ENCODE results near the gene KEL. TPM values are rescaled to one million over a fixed set of nuclear protein-coding genes. Genes with fewer than 3 reads are reported as not detected.
"Not testable (repeated sequence)": the region's sequence is repeated elsewhere in the genome, so short reads cannot be mapped to it uniquely, and the experiment has no call there.

The KEL gene
- total and polyA plus RNA-seq, 7 experiments from 2014 or later = 0.11 to 1.5 (median 0.22) TPM; not detected in 2

DNA sequence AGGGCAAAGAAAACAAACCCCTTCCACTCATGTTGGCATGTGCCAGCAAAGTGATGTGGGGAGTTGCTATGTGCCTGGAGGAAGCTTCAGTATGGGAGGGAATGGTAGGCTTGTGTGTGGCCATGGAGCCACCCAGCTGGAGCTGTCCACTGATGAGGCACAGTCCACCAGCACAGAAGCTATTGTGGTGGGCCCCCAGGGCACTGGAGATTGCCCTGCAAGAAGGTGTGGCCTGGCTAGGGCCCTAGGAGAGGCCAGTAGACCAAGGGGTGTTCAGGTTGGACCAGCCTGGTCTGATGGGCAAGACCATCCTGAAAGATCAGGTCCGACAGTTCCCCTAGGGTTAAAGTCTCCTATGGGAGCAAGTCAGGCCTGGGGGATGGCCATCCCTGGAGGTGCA, 22.1 kb upstream of the KEL start:
- CTCF ChIA-PET = no interaction called here
- ATAC-seq = no peak
- intact Hi-C loops (cut with micrococcal nuclease) = no loop called here

DNA sequence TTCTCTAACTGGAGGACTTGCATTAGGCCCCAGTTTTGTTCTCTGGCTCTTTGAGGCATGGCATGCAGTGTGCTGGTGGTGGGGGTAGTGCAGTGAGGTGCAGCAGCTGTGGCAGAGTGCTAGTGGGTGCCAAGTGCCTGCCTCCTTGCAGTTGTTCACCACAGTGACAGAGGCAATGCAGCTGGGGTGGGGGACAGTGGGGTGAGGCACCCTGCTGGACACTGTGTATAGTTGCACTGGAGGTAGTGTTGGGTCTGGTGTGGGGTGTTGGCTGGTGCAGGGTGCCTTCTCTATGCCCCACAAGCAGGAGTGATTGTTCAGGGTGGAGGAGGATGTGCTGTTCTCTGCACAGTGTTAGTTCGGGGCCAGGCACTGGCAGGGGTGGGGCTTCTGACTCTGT, 21.7 kb upstream of the KEL start:
- Histone ChIP-seq H3K36me3 (ENCODE audit: control insufficient read depth in 2 of 3, insufficient read depth in 3 of 3, low read length in 3 of 3) (no peaks in the 10 kb centered on the region), H3K27ac (ENCODE audit: low read depth, low read length) (no peak overlapping the region), H3K9me3 (ENCODE audit: control insufficient read depth in 2 of 3, low read length in 3 of 3) (no peaks in the 10 kb centered on the region), H3K27me3 (ENCODE audit: control insufficient read depth in 2 of 2, insufficient read depth in 2 of 2, low read length in 2 of 2) (no peaks in the 10 kb centered on the region), H3K4me1 (ENCODE audit: control insufficient read depth in 2 of 2, insufficient read depth in 2 of 2, low read length in 2 of 2) (no peaks in the 10 kb centered on the region), H3K4me3 (ENCODE audit: low read length) (no peak overlapping the region)
- H3K36me3 Mint-ChIP-seq = no peaks in the 10 kb centered on the region
- POLR2A ChIA-PET = interaction anchor here (1.1 kb wide), 1 partner anchor 279 kb away, joined by 4 read pairs; the partner anchor contains the start of gene GSTK1
- no peaks in the 10 kb centered on the region for H3K4me1 Mint-ChIP-seq
- ATAC-seq (no peak), DNase-seq (no peak)
- peaks cover 0 to 19% (median 3%) of the 10 kb centered on the region in 11 donors for H3K9me3 Mint-ChIP-seq
- intact Hi-C loops (cut with micrococcal nuclease) = no loop called here
- H3K27me3 Mint-ChIP-seq = peaks cover 4 to 28% (median 12%) of the 10 kb centered on the region in 5 donors
- H3K27ac Mint-ChIP-seq = no peak overlapping the region
- no peak overlapping the region for H3K4me3 Mint-ChIP-seq
- CTCF ChIA-PET = no interaction called here

More for the DNA sequence above, 22.1 kb upstream of the KEL start:
- POLR2A ChIA-PET = no interaction called here
- H3K4me1 ChIP-seq (ENCODE audit: control insufficient read depth in 2 of 2, insufficient read depth in 2 of 2, low read length in 2 of 2) = no peaks in the 10 kb centered on the region
- H3K9me3 ChIP-seq (ENCODE audit: control insufficient read depth in 2 of 3, low read length in 3 of 3) = no peaks in the 10 kb centered on the region
- H3K9me3 Mint-ChIP-seq = peaks cover 0 to 17% (median 3%) of the 10 kb centered on the region in 11 donors
- no peaks in the 10 kb centered on the region for H3K36me3 Mint-ChIP-seq
- no peaks in the 10 kb centered on the region for H3K36me3 ChIP-seq (ENCODE audit: control insufficient read depth in 2 of 3, insufficient read depth in 3 of 3, low read length in 3 of 3)
- no peak overlapping the region for H3K27ac Mint-ChIP-seq
- peaks cover 6 to 28% (median 12%) of the 10 kb centered on the region in 5 donors for H3K27me3 Mint-ChIP-seq
- no peak overlapping the region for H3K4me3 ChIP-seq (ENCODE audit: low read length)
- H3K27ac ChIP-seq (ENCODE audit: low read depth, low read length) = no peak overlapping the region
- no peaks in the 10 kb centered on the region for H3K27me3 ChIP-seq (ENCODE audit: control insufficient read depth in 2 of 2, insufficient read depth in 2 of 2, low read length in 2 of 2)
- no peaks in the 10 kb centered on the region for H3K4me1 Mint-ChIP-seq
- H3K4me3 Mint-ChIP-seq = no peak overlapping the region
- DNase-seq = no peak

DNA sequence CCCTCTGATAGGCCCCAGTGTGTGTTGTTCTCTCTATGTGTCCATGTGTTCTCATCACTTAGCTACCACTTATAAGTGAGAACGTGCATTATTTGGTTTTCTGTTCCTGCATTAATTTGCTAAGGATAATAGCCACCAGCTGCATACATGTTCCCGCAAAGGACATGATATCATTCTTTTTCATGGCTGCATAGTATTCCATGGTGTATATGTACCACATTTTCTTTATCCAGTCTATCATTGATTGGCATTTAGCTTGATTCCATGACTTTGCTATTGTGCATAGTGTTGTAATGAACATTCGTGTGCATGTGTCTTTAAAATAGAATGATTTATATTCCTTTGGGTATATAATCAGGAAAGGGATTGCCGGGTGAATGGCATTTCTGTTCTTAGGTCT, 16.2 kb upstream of the KEL start:
- H3K36me3 Mint-ChIP-seq; DNase-seq; H3K9me3 ChIP-seq (ENCODE audit: control insufficient read depth in 2 of 3, low read length in 3 of 3); H3K27me3 ChIP-seq (ENCODE audit: control insufficient read depth in 2 of 2, insufficient read depth in 2 of 2, low read length in 2 of 2); CTCF ChIA-PET; H3K27ac Mint-ChIP-seq; H3K4me3 Mint-ChIP-seq; H3K4me1 ChIP-seq (ENCODE audit: control insufficient read depth in 2 of 2, insufficient read depth in 2 of 2, low read length in 2 of 2); H3K36me3 ChIP-seq (ENCODE audit: control insufficient read depth in 2 of 3, insufficient read depth in 3 of 3, low read length in 3 of 3); H3K4me3 ChIP-seq (ENCODE audit: low read length); intact Hi-C loops (cut with micrococcal nuclease); H3K4me1 Mint-ChIP-seq; POLR2A ChIA-PET; H3K27ac ChIP-seq (ENCODE audit: low read depth, low read length); ATAC-seq: not testable (repeated sequence)
- H3K27me3 Mint-ChIP-seq = peaks cover 4 to 35% (median 10%) of the 10 kb centered on the region in 5 donors
- H3K9me3 Mint-ChIP-seq = peaks cover 0 to 27% (median 3%) of the 10 kb centered on the region in 11 donors

DNA sequence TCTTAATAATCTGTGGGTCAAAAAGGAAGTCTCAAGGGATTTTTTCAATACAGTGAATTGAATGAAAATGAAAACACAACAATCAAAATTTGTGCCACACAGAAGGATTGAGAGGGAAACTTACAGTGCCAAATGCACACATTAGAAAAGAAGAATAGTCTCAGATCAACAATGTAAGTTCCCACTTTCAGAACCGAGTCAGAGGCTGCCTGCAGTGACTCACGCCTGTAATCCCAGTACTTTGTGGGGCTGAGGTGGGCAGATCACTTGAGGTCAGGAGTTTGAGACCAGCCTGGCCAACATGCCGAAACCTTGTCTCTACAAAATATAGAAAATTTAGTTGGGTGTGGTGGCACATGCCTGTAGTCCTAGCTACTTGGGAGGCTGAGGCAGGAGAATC, 12.5 kb upstream of the KEL start:
- CTCF ChIA-PET = no interaction called here

DNA sequence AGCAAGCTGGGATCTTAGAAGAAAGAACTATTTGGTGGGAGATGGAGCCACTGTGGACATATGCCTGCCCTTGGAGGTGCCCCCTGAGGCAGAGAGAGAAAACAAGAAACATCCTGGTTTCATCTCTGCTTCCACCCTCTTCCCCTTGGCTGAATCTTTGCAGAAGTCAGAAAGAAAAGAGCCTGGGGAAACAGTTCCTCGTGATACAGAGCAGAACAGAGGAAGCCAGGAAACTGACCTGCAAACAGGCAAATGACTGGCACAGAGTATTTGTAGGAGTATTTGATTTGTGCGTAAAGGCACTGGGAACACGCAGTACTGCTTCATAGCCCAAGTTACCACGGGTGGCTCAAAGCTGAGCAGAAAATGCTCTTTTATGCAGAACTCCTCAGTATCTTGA, 7.0 kb upstream of the KEL start:
- H3K4me3 ChIP-seq (ENCODE audit: low read length) = no peak overlapping the region
- intact Hi-C loops (cut with micrococcal nuclease) = no loop called here
- H3K4me1 Mint-ChIP-seq = no peaks in the 10 kb centered on the region
- peaks cover 18 to 43% (median 32%) of the 10 kb centered on the region in 5 donors for H3K27me3 Mint-ChIP-seq
- ChIA-PET CTCF (no interaction called here), POLR2A (no interaction called here)
- H3K36me3 Mint-ChIP-seq = no peaks in the 10 kb centered on the region
- ATAC-seq = no peak
- H3K4me1 ChIP-seq (ENCODE audit: control insufficient read depth in 2 of 2, insufficient read depth in 2 of 2, low read length in 2 of 2) = no peaks in the 10 kb centered on the region
- no peaks in the 10 kb centered on the region for H3K9me3 ChIP-seq (ENCODE audit: control insufficient read depth in 2 of 3, low read length in 3 of 3)
- H3K27ac ChIP-seq (ENCODE audit: low read depth, low read length) = no peak overlapping the region
- DNase-seq = no peak
- no peaks in the 10 kb centered on the region for H3K36me3 ChIP-seq (ENCODE audit: control insufficient read depth in 2 of 3, insufficient read depth in 3 of 3, low read length in 3 of 3)
- peaks cover 0 to 1% (median 0%) of the 10 kb centered on the region in 11 donors for H3K9me3 Mint-ChIP-seq
- H3K4me3 Mint-ChIP-seq = no peak overlapping the region
- peaks cover 0 to 7% of the 10 kb centered on the region in 2 donors for H3K27me3 ChIP-seq (ENCODE audit: control insufficient read depth in 2 of 2, insufficient read depth in 2 of 2, low read length in 2 of 2)
- no peak overlapping the region for H3K27ac Mint-ChIP-seq

More for the DNA sequence above, 12.5 kb upstream of the KEL start:
- H3K4me1 ChIP-seq (ENCODE audit: control insufficient read depth in 2 of 2, insufficient read depth in 2 of 2, low read length in 2 of 2) = no peaks in the 10 kb centered on the region
- no peak overlapping the region for H3K4me3 ChIP-seq (ENCODE audit: low read length)
- DNase-seq (no peak), ATAC-seq (no peak)
- intact Hi-C loops (cut with micrococcal nuclease) = no loop called here
- H3K36me3 Mint-ChIP-seq = no peaks in the 10 kb centered on the region
- no peaks in the 10 kb centered on the region for H3K9me3 ChIP-seq (ENCODE audit: control insufficient read depth in 2 of 3, low read length in 3 of 3)
- POLR2A ChIA-PET = no interaction called here
- H3K9me3 Mint-ChIP-seq = peaks cover 0 to 16% (median 3%) of the 10 kb centered on the region in 11 donors
- H3K27ac ChIP-seq (ENCODE audit: low read depth, low read length) = no peak overlapping the region
- H3K27me3 Mint-ChIP-seq = peaks cover 7 to 24% (median 18%) of the 10 kb centered on the region in 5 donors
- H3K36me3 ChIP-seq (ENCODE audit: control insufficient read depth in 2 of 3, insufficient read depth in 3 of 3, low read length in 3 of 3) = no peaks in the 10 kb centered on the region
- no peak overlapping the region for H3K27ac Mint-ChIP-seq
- H3K27me3 ChIP-seq (ENCODE audit: control insufficient read depth in 2 of 2, insufficient read depth in 2 of 2, low read length in 2 of 2) = peaks cover 0 to 2% of the 10 kb centered on the region in 2 donors
- H3K4me3 Mint-ChIP-seq = no peak overlapping the region
- no peaks in the 10 kb centered on the region for H3K4me1 Mint-ChIP-seq

DNA sequence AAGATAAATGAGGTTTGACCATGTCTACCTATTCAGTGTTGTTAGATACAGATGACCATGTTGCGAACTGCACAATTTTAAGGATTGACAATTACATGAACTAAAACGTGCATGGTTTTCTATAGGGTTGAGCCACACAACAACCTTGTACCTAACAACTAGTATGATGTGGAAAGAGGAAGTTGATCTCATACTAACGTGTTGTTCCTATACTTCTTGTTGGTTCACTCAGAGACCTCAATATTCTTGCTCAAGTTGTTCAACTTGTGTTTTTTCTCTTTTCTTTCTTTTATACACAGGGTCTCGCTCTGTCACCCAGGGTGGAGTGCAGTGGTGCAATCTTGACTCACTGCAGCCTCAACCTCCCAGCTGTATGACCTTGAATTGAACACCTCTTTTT, 6.1 kb upstream of the KEL start:
- no peak overlapping the region for H3K4me3 ChIP-seq (ENCODE audit: low read length)
- Mint-ChIP-seq H3K36me3 (no peaks in the 10 kb centered on the region), H3K4me1 (peaks cover 0 to 2% (median 0%) of the 10 kb centered on the region in 7 donors), H3K27ac (no peak overlapping the region), H3K9me3 (peaks cover 0 to 1% (median 0%) of the 10 kb centered on the region in 11 donors), H3K4me3 (no peak overlapping the region), H3K27me3 (peaks cover 21 to 46% (median 40%) of the 10 kb centered on the region in 5 donors)
- ChIA-PET POLR2A (interaction anchor here (0.5 kb wide), 1 partner anchor 200 kb away, joined by 3 read pairs; no protein-coding TSS in a partner anchor), CTCF (no interaction called here)
- no peaks in the 10 kb centered on the region for H3K9me3 ChIP-seq (ENCODE audit: control insufficient read depth in 2 of 3, low read length in 3 of 3)
- intact Hi-C loops (cut with micrococcal nuclease) = no loop called here
- no peak for ATAC-seq
- H3K4me1 ChIP-seq (ENCODE audit: control insufficient read depth in 2 of 2, insufficient read depth in 2 of 2, low read length in 2 of 2) = no peaks in the 10 kb centered on the region
- H3K27me3 ChIP-seq (ENCODE audit: control insufficient read depth in 2 of 2, insufficient read depth in 2 of 2, low read length in 2 of 2) = peaks cover 0 to 7% of the 10 kb centered on the region in 2 donors
- no peaks in the 10 kb centered on the region for H3K36me3 ChIP-seq (ENCODE audit: control insufficient read depth in 2 of 3, insufficient read depth in 3 of 3, low read length in 3 of 3)
- H3K27ac ChIP-seq (ENCODE audit: low read depth, low read length) = no peak overlapping the region
- DNase-seq = no peak

DNA sequence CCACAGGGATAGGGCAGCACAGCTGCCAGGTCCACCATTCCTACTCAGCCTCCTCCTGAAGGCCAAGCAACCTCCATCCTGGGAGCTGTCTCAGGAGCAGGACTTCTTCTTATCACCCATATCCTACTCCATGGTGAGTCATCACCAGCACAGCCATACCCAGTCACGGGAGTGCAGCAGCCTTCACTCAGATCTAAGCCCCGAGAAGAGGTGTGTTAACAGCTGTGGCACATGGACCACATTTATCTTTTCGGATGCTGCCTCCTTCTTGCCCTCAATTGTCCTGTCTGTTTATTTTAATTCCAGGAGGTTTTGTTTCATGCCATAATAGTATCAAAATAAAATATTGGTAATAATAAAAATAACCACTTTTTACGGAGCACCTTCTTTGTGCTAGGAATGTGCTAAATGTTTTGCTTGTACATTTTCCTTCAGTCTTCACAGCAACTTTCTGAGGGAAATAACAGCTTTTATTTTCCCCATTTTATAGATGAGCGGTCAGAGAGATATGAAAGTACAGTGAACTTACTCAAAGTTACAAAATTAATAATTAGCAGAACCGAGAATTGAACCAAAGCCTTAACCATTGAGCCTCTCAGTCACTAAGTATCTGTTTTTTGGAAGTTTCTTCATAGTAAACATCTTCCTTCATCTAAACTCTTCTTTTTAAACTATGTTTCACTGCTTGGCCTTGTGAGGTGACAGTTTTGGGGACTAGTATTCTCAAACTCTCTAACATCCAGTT, 2.5 kb upstream of the KEL start:
- H3K27me3 Mint-ChIP-seq = peaks cover 28 to 46% (median 33%) of the 10 kb centered on the region in 5 donors
- no peaks in the 10 kb centered on the region for H3K9me3 Mint-ChIP-seq
- CTCF ChIA-PET = interaction anchor here (0.7 kb wide), 2 partner anchors 37 to 227 kb away, joined by 3 read pairs; no protein-coding TSS in a partner anchor

More for the DNA sequence above, 2.5 kb upstream of the KEL start:
- Histone ChIP-seq H3K36me3 (ENCODE audit: control insufficient read depth in 2 of 3, insufficient read depth in 3 of 3, low read length in 3 of 3) (no peaks in the 10 kb centered on the region), H3K4me3 (ENCODE audit: low read length) (no peak overlapping the region), H3K9me3 (ENCODE audit: control insufficient read depth in 2 of 3, low read length in 3 of 3) (no peaks in the 10 kb centered on the region), H3K27me3 (ENCODE audit: control insufficient read depth in 2 of 2, insufficient read depth in 2 of 2, low read length in 2 of 2) (peaks cover 0 to 4% of the 10 kb centered on the region in 2 donors), H3K4me1 (ENCODE audit: control insufficient read depth in 2 of 2, insufficient read depth in 2 of 2, low read length in 2 of 2) (no peaks in the 10 kb centered on the region), H3K27ac (ENCODE audit: low read depth, low read length) (no peak overlapping the region)
- peaks cover 0 to 2% (median 0%) of the 10 kb centered on the region in 7 donors for H3K4me1 Mint-ChIP-seq
- H3K4me3 Mint-ChIP-seq = no peak overlapping the region
- intact Hi-C loops (cut with micrococcal nuclease) = no loop called here
- DNase-seq (no peak), ATAC-seq (no peak)
- POLR2A ChIA-PET = no interaction called here
- no peak overlapping the region for H3K27ac Mint-ChIP-seq
- H3K36me3 Mint-ChIP-seq = no peaks in the 10 kb centered on the region
